HG03064 (cell line): Measurements from ENCODE around the gene METTL2A.
"Not testable (repeated sequence)": the region's sequence is repeated elsewhere in the genome, so short reads cannot be mapped to it uniquely, and the experiment has no call there.

Experiments used
- ATAC-seq: cut with Tn5 transposase; IDR thresholded peaks from one replicate; pipeline ENCODE4 v1.9.1; 2021; ENCODE audit warnings: low read depth; ENCODE audit not compliant: unreplicated experiment

Gene METTL2A

GRCh38 chr17:62470666-62471379, 47.1 kb downstream of the METTL2A start:
- not testable (repeated sequence) for ATAC-seq

GRCh38 chr17:62471380-62471880, 47.7 kb downstream of the METTL2A start:
- not testable (repeated sequence) for ATAC-seq

- ATAC-seq: not testable (repeated sequence)
These were observed 49.6 kb downstream of the METTL2A start for GRCh38 chr17:62473030-62473982.

- not testable (repeated sequence) for ATAC-seq
These were observed 53.4 kb downstream of the METTL2A start for GRCh38 chr17:62477111-62477510.

- peak; percentile 27 for ATAC-seq
These were observed 54.2 kb downstream of the METTL2A start for GRCh38 chr17:62477718-62478408.

GRCh38 chr17:62478424-62478879, 54.8 kb downstream of the METTL2A start, which contains the start of gene TLK2:
Gene TLK2, plus strand, starts transcription at chr17:62478825. Its CDS starts 2,301 bp downstream, at chr17:62481126.
- peak; percentile 72 for ATAC-seq

GRCh38 chr17:62478880-62479638, 55.4 kb downstream of the METTL2A start:
- ATAC-seq: peak; percentile 30

- ATAC-seq: not testable (repeated sequence)
These were observed 56.1 kb downstream of the METTL2A start for GRCh38 chr17:62479639-62480258.

GRCh38 chr17:62482553-62482952, 58.9 kb downstream of the METTL2A start:
- not testable (repeated sequence) for ATAC-seq

GRCh38 chr17:62490990-62491389, 67.3 kb downstream of the METTL2A start:
- not testable (repeated sequence) for ATAC-seq

GRCh38 chr17:62493049-62493655, 69.5 kb downstream of the METTL2A start:
- not testable (repeated sequence) for ATAC-seq

GRCh38 chr17:62494073-62494472, 70.4 kb downstream of the METTL2A start:
- ATAC-seq: not testable (repeated sequence)

GRCh38 chr17:62496344-62496743, 72.6 kb downstream of the METTL2A start:
- not testable (repeated sequence) for ATAC-seq

GRCh38 chr17:62498796-62499195, 75.1 kb downstream of the METTL2A start:
- ATAC-seq: not testable (repeated sequence)
